Ramos (cell line): Measurements from ENCODE around the gene MSL3.

Experiments
- in situ Hi-C: fragments of 300-500 bp; cut with MboI; formaldehyde crosslinking; loops from one replicate; pipeline ENCODE4 v1.14.3; 2022; ENCODE audit warnings: low sequenced_read_pairs; ENCODE audit not compliant: unreplicated experiment

The MSL3 gene

DNA sequence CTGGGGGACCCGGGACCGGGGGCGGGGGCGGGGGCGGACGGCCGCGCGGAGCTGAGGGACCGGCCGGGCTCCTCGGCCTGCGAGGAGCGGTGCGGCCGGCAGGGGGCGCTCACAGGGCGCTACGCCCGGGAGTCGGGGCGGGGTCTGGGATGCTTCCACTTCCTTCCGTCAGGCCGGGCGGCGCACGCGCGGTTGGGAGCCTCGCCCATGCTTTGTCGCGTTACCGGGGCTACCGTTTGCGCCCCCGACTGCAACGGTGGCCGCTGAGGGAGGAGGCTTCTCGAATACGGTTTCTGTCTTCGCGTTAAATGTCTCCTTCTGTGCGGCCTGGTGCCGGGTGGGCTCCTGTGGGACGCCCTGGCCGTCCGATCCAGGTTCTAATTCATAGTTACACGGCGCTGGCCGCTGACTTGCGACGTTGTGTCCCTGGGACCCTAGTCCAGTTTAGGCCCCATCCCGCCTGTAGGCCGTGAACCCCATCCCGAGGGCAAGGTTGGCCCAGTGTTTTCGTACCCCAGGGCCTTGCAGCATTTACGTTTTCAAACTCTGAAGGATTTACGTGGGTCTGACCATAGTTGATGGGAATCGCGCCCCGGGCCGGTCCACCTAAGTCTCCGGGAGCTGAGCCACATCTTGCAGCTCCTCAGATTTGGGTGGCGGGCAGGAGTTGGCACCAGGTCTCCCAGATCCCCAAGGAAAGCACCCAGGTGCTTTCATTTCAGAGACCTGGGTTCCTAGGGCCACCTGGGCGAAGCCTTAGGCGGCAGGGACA is 549 bp downstream of the MSL3 start:
- in situ Hi-C loops, result loop anchor here (25.0 kb wide), 2 partner anchors 396 to 1746 kb away; no protein-coding TSS in a partner anchor

DNA sequence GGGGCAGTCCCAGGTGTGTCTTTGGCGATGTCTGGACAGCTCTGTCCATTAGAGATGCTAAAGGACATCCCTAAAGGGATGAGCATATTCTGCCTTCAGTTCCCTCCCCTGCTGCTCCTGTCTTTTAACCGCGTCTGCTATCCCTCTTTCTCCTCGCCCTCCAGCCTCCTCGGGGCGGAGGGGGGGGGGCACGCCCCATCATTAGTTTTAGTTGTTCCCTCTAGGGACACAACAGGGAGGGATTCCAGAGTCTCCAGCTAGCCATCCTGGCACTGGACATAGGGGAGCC is 1.1 kb downstream of the MSL3 start:
- in situ Hi-C loops, result loop anchor here (25.0 kb wide), 2 partner anchors 397 to 1747 kb away; no protein-coding TSS in a partner anchor

DNA sequence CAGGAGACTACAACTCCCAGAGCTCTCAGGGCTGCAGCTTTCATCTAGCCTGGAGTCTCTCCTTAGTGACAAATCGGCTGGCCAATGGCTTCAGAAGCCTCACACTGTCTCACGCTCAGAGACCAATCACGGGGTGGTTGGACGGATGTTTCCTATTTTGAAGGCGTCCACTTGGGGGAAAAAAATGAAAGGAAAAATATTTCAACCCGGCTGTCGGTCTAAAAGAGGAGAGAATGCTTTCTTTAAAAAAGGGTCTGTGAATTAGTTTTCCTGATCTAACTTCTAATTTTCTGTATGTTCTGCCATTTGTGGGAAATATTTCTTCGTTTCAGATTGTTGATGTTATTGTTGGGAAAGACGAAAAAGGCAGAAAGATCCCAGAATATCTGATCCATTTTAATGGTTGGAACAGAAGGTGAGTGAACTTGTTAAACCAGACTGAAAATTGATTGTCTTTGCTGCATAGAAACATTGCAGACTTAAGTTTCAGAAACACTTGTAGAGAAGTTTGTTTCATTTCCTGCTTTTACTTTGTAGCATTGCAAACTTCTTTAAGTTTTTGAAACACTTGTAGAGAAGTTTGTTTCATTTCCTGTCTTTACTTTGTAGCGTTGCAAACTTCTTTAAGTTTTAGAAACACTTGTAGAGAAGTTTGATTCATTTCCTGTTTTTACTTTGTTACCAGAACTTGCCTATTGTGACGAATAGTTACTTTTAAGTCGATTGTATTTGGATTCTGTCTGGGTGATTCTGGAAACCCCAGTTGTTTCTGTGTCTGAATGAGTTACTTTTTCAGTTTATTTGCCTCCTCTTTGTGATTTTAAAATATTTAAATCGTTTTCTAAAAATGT is 1.6 kb downstream of the MSL3 start:
- in situ Hi-C loops, result loop anchor here (25.0 kb wide), 2 partner anchors 397 to 1747 kb away; no protein-coding TSS in a partner anchor

DNA sequence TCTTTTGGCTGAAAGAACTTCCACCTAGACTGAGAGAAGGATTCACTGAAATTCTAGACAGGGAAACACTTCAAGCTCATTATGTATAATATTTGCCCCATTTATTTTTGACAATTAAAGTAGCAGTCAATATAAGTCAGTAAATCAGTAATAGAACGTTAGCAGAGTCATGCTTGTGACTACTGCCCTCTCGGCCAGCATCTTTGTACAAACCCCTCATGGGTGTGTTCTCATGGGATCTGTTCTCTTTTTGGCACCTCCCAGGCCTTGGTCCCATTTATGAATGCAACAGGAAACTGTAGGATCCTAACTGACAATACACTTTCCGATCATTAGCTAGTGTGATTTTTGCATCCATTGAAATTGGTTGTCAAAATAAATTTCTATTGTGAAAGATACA is 2.9 kb downstream of the MSL3 start:
- in situ Hi-C loops, result loop anchor here (25.0 kb wide), 2 partner anchors 399 to 1749 kb away; no protein-coding TSS in a partner anchor

DNA sequence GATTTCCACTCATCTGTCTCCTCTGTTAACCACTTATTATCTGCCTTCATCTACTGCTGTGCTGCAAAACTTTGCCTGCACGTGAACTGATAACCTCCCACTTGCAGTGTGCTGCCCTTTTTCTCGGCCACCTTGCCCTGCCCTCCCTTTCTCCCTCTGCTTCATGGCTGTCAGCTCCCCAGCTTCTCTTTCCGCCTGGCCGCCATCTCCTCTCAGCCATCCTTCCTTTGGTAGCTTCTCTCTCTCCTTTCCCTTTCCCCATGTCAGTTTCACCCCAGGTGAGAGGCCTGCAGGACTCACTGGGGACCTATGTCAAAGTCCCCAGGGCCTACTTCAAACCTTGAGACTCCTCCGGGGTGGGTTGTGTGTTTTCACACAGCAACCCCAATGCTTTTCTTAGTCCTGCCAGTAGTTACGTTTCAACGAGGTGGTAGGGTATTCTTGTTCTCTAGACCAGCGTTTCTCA is 6.6 kb downstream of the MSL3 start:
- in situ Hi-C loops, result loop anchor here (25.0 kb wide), 2 partner anchors 402 to 1752 kb away; no protein-coding TSS in a partner anchor

DNA sequence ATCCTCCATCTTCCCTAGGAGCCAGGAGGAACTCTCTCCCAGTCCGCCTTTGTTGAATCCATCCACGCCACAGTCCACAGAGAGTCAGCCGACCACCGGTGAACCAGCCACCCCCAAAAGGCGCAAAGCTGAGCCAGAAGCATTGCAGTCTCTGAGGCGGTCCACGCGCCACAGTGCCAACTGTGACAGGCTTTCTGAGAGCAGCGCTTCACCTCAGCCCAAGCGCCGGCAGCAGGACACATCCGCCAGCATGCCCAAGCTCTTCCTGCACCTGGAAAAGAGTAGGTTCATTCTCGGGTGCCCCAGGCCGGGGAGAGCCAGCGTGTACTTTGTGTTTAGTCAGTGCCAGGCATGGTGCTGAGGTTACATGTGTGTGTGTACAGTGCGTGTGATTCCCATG is 7.4 kb downstream of the MSL3 start:
- in situ Hi-C loops, result loop anchor here (25.0 kb wide), 2 partner anchors 403 to 1753 kb away; no protein-coding TSS in a partner anchor

DNA sequence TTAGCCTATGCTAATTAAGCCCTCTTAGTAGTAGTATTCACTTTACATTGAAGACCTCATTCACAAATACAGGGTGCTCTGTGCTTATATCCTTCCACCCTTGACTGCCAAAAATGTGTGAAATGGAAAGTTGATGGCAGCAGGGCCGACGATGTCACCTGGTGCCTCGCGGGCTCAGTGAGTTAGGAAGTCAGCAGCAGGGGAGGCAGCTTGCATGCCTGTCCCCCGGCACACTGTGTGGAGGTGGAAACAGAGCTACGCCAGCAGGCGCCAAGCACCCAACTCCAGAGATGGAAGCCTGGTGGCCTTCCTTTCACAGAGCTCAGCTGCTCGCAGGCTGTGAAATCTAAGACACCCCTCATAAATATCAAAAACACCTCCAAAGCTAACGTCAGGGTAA is 8.4 kb downstream of the MSL3 start:
- in situ Hi-C loops, result loop anchor here (25.0 kb wide), 2 partner anchors 404 to 1754 kb away; no protein-coding TSS in a partner anchor

DNA sequence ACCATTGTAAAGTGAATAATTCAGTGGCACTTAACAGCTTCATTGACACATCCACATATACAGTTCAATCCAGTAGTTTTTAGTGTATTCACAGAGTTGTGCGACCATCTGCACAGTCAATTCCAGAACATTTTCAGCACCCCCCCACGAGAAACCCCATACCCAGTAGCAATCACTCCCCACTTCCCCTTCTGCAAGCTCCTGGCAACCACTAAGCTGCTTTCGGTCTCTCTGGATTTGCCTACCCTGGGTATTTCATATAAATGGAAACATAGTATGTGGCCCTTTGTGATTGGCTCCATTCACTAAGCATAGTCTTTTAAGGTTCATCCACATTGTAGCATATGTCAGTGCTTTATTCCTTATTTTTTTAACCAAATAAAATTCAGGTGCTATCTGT is 10.0 kb downstream of the MSL3 start:
- in situ Hi-C loops, result loop anchor here (25.0 kb wide), 2 partner anchors 406 to 1756 kb away; no protein-coding TSS in a partner anchor

DNA sequence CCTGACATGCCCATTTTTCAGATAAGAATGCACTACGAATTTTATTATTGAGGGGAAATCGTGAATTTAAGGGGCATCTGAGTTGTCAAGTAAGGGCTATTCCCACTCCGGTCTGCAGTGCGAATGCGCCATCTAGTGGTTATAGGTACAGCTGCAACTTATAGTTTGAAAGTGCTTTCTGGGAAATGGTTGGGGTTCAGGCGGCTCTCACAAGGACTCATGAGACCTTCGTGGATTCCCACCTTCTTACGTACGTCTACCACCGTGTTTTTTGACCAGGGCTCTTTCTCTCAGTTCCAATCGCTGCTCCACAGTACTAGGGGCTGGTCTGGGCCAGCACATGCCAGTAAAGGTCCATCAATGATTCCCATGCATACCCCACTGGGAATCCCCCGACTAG is 12.3 kb downstream of the MSL3 start:
- in situ Hi-C loops, result loop anchor here (5.0 to 25.0 kb wide), 4 partner anchors 238 to 1758 kb away; no protein-coding TSS in a partner anchor

DNA sequence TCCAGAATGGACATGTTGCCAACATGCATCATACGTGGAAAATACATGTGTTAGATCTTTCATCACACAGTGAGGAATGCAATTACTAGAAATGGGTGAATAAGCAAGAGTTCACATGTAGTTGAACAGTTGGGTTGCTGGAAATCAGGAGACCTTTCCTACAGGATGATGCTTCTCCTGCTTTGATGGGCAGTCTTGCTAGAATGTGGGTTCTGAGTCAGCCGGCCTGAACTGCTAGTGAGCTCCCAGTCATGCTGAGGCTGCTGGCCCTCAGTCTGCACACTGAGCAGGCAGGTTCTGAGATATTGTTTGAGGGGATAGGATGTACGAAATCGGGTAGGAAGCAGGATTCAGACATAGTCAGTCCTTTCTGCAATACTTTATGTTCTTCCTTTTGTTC is 20.2 kb downstream of the MSL3 start:
- in situ Hi-C loops, result loop anchor here (10.0 kb wide), 1 partner anchor 633 kb away; no protein-coding TSS in a partner anchor

DNA sequence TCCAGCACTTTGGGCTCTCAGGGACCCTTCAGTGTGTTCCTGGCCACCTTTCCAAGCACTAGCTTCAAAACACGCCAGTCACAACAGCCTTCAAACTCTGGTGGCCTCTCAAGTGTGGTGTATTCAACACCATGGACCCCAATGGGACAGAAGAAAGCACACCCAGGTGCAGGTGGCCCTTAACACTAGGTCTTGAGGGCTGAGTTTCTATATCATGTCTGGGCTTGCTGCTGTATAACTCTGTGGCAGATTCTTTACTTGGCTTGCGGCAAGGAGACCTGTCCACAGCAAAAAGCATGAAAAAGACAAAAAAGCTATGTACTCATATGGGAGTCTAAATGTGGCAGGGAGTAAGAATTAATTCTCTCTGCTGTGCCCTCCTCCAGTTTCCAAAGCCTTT is 23.1 kb downstream of the MSL3 start:
- in situ Hi-C loops, result no loop called here

DNA sequence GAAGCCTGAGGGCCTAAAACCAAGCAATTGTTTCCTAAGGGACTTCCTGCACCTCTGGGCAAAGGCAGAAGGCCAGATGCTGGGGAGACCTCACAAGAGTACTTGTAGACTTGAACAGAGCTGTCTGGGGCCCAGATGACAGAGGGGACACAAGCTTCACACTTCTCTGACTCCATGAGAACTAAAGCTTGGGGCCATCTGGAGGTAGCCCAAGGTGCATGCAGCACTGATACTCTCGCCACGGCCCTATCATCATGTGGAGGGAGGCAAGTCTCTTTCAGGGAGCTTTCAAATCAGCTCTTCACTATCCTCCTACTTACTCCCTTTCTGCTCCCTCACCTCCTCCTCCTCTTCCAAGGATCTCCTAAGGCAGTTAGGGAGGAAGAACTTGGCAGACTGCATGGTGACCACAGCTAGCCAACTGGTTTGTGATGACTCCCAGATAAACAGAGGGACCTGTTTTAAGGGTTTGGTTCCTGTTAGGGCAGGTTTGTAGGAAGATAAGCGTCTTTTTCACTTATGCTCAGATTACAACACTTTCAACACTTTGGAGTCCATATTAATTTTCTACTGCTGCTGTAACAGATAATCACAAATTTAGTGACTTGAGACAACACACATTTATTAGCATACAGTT is 23.8 kb downstream of the MSL3 start:
- in situ Hi-C loops, result no loop called here

DNA sequence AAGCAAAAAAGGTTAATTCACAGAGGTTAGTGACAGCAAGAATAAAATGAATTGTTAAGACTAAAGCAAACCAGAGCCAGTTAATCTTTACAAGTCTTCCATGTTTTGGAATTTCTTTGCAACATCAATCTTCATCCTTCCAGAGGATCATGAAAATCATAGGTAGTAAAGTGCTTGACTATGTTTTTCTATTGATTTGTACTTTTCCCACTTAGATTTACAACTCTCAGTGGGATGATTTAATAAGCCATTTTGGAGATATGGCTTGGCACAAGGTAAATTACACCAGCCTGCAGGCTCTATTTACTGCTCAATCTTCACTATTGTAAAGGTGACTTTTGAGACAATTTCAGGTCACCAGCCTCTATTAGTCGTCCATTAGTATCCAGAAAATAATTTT is 26.5 kb downstream of the MSL3 start:
- in situ Hi-C loops, result no loop called here

DNA sequence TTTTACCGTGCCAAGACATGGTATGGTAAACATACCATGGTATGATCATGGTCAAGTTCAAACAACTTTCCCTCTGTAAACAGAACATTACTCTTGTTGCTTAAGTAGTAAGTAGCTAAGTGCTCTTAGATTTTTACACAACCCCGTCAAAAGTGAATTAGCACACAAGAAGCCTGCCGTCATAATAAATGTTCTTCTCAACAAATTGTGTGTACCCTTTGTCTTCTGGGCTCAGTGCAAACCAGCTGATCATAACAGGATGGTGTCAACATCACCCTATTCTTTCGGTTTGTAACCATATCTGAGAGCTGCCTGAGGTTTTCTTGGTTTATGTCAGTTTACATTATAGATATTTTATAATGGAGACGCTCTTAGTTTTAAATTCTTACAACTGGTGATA is 28.8 kb downstream of the MSL3 start:
- in situ Hi-C loops, result no loop called here

DNA sequence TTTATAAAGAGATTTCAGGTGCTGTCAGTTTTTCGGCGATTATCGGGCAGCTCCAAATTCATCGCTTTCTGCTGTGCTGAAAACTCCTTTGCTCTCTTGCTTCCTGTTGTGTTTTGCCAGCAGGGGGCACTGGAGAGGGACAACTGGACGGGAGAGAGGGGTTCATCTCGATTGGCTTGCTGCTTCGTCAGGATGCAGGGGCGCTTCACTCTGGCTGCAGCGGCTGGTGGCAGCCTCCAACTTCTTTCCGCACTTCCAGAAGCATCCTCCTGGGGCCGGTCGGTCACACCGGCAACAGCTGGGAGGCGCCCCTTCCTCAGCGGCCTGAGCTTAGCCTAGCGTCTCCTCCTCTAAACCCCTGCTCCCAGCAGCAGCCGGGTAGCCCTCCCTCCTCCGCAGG is 29.5 kb downstream of the MSL3 start:
- in situ Hi-C loops, result no loop called here

DNA sequence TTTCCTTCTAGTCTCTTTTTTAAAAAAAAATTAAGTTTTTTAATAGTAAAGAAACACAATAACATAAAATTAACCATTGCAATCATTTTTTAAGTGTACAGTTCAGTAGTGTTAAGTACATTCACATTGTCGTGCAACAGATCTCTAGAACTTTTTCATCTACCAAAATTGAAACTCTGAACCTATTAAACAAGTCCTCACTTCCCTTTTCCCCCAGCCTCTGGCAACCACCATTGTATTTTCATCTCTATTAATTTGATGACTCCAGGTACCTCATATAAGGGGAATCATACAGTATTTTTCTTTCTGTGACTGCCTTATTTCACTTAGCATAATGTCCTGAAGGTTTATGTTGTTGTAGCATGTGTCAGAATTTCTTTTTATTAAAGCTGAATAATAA is 31.8 kb downstream of the MSL3 start:
- in situ Hi-C loops, result no loop called here

DNA sequence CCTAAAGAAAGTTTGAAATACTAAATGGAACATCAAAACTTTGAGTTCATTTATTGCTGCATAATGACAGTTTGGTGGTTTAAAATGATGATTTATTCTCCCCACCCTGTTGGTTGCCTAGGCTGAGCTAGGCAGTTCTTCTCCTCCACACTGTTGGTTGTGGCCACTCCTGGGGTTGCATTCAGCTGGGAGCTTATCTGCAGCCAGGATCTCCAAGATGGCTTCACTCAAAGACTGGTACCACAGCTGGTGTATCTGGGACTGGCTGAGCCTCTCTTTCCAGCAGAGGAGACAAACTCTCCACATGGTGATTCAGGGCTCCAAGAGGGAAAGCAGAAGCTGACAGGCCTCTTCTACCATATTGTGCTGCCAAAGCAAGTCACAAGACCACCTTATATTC is 33.1 kb downstream of the MSL3 start:
- in situ Hi-C loops, result no loop called here

DNA sequence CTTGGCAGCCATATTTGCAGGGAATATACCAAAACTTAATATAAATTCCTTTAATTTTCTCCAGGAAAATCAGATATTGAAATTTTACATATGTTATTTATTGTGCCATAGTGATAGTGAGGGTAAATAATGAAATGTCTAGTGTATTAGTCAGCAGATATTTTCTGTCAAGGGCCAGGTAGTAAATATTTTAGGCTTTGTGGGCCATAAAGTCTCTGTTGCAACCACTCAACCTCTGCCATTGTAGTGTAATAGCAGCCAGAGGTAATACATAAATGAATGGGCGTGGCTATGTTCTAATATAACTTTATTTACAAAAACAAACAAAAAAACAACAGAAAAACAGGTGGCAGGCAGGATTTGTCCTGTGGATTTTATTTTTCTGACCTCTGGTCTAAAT is 33.5 kb downstream of the MSL3 start:
- in situ Hi-C loops, result no loop called here

DNA sequence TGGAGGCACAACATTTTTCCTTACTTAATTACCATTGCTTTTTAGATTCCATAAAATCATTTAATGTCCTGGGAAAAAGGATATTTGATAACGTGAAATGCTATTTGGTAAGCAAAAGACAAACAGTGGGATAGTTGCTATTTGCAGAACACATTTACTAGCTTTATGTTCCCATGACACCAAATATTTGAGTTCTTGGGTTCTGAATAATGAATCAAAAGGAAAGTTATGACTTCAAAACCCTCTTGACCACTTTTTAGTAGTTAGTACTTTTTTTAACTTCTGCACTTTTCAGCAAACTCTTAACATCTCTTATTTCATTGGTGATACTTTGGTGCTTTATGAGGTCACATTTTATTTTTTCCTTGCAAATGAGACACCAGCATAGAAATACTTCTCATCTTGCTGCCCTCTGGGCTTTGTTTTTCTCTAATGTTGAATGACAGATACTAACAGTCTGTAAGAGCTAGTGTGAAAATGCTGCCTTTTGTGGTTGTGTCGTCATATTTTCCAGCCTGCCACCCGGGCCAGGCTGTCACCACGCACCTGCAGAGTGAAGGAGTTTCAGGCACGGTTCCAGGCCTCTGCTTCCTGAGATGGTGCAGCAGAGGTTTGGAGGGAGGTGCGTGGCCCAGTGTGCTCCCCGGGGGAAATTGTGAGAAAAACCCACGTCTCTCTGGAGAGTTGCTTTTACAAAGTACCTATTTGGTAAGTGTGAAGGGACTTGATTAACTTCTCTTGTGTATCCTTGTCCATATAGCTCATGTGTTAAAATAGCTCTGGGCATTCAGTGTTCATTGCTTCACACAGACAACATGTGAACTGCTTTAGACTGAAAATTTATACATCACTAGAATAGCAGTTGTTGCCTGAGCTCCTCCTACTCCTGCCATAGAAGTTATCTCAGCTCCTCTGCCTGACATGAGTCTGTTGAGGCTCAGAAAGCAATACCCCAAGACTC is 34.7 kb downstream of the MSL3 start:
- in situ Hi-C loops, result no loop called here
